ENCODE results near the gene C9orf72.
"Not testable (repeated sequence)": the region's sequence is repeated elsewhere in the genome, so short reads cannot be mapped to it uniquely, and the experiment has no call there.

C9orf72 gene, protein sequence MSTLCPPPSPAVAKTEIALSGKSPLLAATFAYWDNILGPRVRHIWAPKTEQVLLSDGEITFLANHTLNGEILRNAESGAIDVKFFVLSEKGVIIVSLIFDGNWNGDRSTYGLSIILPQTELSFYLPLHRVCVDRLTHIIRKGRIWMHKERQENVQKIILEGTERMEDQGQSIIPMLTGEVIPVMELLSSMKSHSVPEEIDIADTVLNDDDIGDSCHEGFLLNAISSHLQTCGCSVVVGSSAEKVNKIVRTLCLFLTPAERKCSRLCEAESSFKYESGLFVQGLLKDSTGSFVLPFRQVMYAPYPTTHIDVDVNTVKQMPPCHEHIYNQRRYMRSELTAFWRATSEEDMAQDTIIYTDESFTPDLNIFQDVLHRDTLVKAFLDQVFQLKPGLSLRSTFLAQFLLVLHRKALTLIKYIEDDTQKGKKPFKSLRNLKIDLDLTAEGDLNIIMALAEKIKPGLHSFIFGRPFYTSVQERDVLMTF

GRCh38 chr9:27572918-27573633 is at the start of gene C9orf72:
Gene C9orf72 (minus strand): TSS chr9:27573481. CDS start chr9:27567120, 6,361 bp downstream.
- peak; percentile 76 for DNase-seq (ENCODE audit: low read depth)

- no peak for DNase-seq (ENCODE audit: low read depth)
Measured at GRCh38 chr9:27622693-27623340, 49.5 kb upstream of the C9orf72 start.

DNA sequence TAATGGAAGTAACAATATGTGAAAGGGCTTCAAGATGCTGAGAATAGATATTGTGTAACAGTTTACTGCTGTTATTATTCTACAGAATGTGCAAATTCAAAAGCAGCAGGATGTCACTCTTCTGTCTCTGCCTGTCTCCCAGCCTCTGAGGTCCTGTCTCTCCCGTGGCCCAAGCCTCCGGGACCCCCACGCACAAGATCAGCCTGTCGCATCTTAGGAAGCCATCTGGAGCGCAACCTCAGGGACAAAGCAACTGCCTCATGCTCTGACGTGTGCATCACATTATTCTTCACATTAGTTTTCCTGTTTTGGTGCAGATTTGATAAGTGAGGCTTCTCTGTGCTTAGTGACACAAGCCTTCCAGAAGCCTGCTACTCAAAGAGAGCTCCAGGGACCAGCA is 46.5 kb upstream of the C9orf72 start:
- no peak for DNase-seq (ENCODE audit: low read depth)

GRCh38 chr9:27618066-27618465 is 44.8 kb upstream of the C9orf72 start:
- no peak for DNase-seq (ENCODE audit: low read depth)

DNA sequence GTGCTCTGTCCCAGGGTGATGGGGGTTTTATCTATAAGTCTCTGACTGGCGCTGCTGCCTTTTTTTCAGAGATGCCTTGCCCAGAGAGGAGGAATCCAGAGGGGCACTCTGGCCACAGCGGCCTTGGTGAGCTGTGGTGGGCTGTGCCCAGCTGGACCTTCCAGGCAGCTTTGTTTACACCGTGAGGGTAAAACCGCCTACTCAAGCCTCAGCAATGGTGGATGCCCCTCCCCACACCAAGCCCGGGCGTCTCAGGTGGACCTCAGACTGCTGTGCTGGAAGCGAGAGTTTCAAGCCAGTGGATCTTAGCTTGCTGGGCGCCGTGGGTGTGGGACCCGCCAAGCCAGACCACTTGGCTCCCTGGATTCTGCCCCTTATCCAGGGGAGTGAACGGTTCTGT is 41.3 kb upstream of the C9orf72 start:
- DNase-seq (ENCODE audit: low read depth): no peak

- not testable (repeated sequence) for DNase-seq (ENCODE audit: low read depth)
Measured at GRCh38 chr9:27612036-27612435, 38.8 kb upstream of the C9orf72 start.

DNA sequence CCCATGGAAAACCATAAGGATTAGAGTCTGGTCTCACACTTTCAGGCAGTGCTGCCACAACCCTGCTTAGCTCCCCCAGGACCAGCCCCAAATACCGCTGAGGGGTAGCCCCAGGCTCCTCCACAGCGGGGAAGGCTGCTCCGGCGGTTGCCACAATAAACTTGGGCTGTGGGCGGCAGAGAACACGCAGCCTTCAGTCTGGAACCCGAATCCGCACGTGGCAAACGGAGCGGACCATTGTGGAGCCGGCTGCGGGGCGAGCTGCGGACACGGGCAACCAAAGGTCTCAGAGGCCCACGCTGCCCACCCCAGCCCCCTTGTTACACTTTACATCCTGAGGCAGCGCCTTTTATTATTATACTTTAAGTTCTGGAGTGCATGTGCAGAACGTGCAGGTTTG is 37.3 kb upstream of the C9orf72 start:
- no peak for DNase-seq (ENCODE audit: low read depth)

GRCh38 chr9:27602954-27603353 is 29.7 kb upstream of the C9orf72 start:
- DNase-seq (ENCODE audit: low read depth): no peak

- DNase-seq (ENCODE audit: low read depth): no peak
Measured at GRCh38 chr9:27602142-27602861, 29.0 kb upstream of the C9orf72 start.

- no peak for DNase-seq (ENCODE audit: low read depth)
Measured at GRCh38 chr9:27601396-27601795, 28.1 kb upstream of the C9orf72 start.

DNA sequence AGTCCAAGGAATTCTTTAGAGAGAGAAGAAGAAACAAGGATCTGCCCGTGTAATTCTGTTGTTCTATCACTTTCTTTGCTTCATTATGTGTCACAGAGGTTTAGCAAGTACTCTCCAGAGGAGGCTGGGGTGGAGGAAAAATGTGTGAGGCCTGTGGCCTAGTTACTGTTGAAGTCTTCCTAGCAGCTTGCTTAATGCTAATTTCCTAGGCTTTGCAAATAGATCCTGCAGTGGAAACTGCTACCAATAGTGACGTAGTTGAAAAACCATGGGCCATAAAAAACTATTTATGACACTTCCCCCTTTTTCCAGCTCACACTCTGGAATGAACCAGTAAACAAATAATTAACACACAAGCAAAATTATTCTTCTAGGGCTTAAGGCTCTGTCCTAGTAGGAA is 27.0 kb upstream of the C9orf72 start:
- DNase-seq (ENCODE audit: low read depth): no peak

DNA sequence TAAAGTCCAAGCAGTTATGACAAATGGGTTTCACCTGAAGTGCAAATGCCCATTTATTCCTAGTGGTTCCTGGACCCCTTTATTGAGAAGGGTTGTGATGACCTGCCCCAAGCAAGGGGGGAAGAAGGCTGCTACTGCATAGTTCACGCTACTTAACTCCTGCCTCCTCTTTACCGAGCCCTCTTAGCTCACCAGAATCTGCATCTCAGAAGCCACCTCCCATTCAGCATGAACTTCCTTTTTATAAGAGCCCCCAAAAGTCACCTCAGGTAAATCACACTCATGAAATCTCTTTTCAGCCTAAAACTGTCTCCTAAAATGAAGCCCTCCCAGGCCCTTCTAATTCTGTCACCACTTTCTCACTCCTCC is 26.6 kb upstream of the C9orf72 start:
- DNase-seq (ENCODE audit: low read depth): no peak

- DNase-seq (ENCODE audit: low read depth): no peak
Measured at GRCh38 chr9:27599102-27599869, 26.0 kb upstream of the C9orf72 start.

DNA sequence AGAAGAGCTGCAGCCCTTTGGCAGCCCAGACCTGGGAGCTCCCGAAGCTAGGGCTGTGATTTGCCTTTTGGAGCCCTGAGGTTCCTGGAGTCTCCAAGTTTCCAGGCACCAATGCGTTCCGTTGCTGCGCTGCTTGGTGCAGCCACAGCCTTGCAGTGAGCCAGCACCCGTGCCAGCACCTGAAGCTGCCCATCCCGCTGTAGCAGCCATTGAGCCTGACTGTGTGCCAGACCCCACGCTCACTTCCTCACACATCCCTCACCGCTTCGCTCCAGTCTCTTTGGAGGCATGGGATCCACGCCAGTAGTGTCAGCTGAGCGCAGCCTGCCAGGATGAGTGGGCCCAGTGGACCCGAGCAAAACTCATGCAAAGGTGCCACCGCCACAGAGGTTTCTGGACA is 22.5 kb upstream of the C9orf72 start:
- no peak for DNase-seq (ENCODE audit: low read depth)

DNA sequence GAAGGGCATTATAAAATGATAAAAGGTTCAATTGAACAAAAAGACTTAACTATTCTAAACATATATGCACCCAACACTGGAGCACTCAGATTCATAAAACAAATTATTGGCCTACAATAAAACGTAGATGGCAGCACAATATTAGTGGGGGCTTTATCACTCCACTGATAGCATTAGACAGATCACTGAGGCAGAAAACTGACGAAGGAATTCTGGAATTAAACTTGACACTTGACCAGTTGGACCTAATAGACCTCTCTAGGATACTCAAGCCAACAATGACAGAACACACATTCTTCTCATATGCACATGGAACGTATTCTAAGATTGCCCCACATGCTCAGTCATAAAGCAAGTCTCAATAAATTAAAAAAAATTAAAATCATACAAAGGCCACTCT is 18.4 kb upstream of the C9orf72 start:
- no peak for DNase-seq (ENCODE audit: low read depth)

- no peak for DNase-seq (ENCODE audit: low read depth)
Measured at GRCh38 chr9:27591093-27591492, 17.8 kb upstream of the C9orf72 start.

GRCh38 chr9:27590651-27591050 is 17.4 kb upstream of the C9orf72 start:
- no peak for DNase-seq (ENCODE audit: low read depth)

- no peak for DNase-seq (ENCODE audit: low read depth)
Measured at GRCh38 chr9:27589462-27589861, 16.2 kb upstream of the C9orf72 start.

- no peak for DNase-seq (ENCODE audit: low read depth)
Measured at GRCh38 chr9:27586304-27586703, 13.0 kb upstream of the C9orf72 start.

DNA sequence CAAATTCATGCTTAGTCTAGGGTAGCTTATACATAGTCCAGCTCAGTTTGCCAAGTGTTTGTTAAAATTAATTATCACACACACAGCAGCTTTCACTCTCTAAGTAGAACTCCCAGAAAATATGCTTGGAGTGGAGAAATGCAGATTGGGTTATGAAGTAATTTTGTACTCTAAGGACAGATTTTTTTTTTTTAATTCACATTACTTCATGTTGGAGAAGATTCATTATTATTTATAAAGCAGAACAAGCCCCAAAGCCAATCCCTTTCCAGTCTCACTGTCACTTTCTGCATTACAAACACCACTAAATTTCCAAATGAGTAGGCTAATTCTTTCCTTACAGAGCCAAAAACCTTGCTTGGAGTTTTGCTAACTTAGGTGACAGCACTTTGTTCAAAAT is 11.7 kb upstream of the C9orf72 start:
- no peak for DNase-seq (ENCODE audit: low read depth)

DNA sequence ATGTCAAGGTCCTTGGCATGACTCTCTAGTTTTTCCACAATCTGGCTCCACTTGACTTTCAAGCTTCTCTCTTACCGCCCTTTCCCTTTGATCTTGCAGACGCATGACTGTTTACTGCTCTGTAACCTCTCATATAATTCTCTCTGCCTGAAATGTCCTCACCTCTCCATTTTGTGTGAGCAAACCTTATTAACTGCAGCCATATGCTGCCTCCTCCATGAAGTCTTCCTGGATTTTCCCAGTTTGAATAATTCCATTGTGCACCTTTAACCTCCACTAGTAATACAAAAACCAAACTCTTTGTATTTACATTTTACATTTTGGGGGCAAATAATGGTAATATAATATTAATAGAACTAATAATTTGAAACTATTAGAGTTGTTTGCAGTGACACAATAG is 9.5 kb upstream of the C9orf72 start:
- no peak for DNase-seq (ENCODE audit: low read depth)

- no peak for DNase-seq (ENCODE audit: low read depth)
Measured at GRCh38 chr9:27581826-27582225, 8.5 kb upstream of the C9orf72 start.

Measured in stimulated activated CD8-positive, alpha-beta memory T cell treated with anti-CD3 and anti-CD28 coated beads, Interleukin-12 subunit alpha, Interleukin-12 subunit beta, amount 100 ng/mL, for 1 hour (primary cell).